Epithelial cell of proximal tubule (primary cell): Measurements from ENCODE around the gene CEP128. TPM values are rescaled to one million over a fixed set of nuclear protein-coding genes. Genes with fewer than 3 reads are reported as not detected.

ENCODE experiments used
- DNase-seq: peaks from one replicate; pipeline ENCODE4 v3.0.0-alpha.2; 2011; ENCODE audit warnings: low read depth
- H3K4me3 ChIP-seq: 2 replicates; pipeline ENCODE4 v1.5.1; 2011; ENCODE audit warnings: low read depth, mild to moderate bottlenecking, low read length
- CTCF ChIP-seq: conservative IDR thresholded peaks from 2 replicates; pipeline ENCODE4 v1.5.1; 2012; ENCODE audit warnings: low read depth, mild to moderate bottlenecking, low read length
- total RNA-seq: library from RNA; depleted of rRNA; stranded (reverse); fragments of >200 nt; gene quantifications from 2 replicates; pipeline ENCODE4 v1.2.3, GENCODE V29; 2015

Gene CEP128
- total RNA-seq, 1 donor from 2014 or later = 5.2 TPM

GRCh38 chr14:80705241-80705980, 236.1 kb downstream of the CEP128 start:
- DNase-seq = no peak
- H3K4me3 ChIP-seq = no peak overlapping the region
- no peak for TF ChIP-seq CTCF

GRCh38 chr14:80700601-80701000, 240.9 kb downstream of the CEP128 start:
- DNase-seq = no peak
- H3K4me3 ChIP-seq = no peak overlapping the region
- TF ChIP-seq CTCF = no peak

- no peak for TF ChIP-seq CTCF
- no peak overlapping the region for H3K4me3 ChIP-seq
- DNase-seq = no peak
Observed at GRCh38 chr14:80699861-80700260, 241.7 kb downstream of the CEP128 start.

GRCh38 chr14:80698974-80699373, 242.6 kb downstream of the CEP128 start:
- H3K4me3 ChIP-seq = no peak overlapping the region
- no peak for TF ChIP-seq CTCF
- no peak for DNase-seq

- no peak overlapping the region for H3K4me3 ChIP-seq
- no peak for TF ChIP-seq CTCF
- DNase-seq = no peak
Observed at GRCh38 chr14:80695869-80696268, 245.7 kb downstream of the CEP128 start.

- no peak for TF ChIP-seq CTCF
- no peak for DNase-seq
- H3K4me3 ChIP-seq = no peak overlapping the region
Observed at GRCh38 chr14:80692903-80693302, 248.6 kb downstream of the CEP128 start.

GRCh38 chr14:80681651-80682050, 259.9 kb downstream of the CEP128 start:
- no peak for TF ChIP-seq CTCF

More at GRCh38 chr14:80681651-80682050, 259.9 kb downstream of the CEP128 start:
- no peak for DNase-seq
- H3K4me3 ChIP-seq = no peak overlapping the region
